Measurements from ENCODE around the gene CDH4. TPM values are rescaled to one million over a fixed set of nuclear protein-coding genes. Genes with fewer than 3 reads are reported as not detected.

The CDH4 gene
- polyA plus RNA-seq, 4 donors: 0.09 to 4.1 (median 0.25) TPM

DNA sequence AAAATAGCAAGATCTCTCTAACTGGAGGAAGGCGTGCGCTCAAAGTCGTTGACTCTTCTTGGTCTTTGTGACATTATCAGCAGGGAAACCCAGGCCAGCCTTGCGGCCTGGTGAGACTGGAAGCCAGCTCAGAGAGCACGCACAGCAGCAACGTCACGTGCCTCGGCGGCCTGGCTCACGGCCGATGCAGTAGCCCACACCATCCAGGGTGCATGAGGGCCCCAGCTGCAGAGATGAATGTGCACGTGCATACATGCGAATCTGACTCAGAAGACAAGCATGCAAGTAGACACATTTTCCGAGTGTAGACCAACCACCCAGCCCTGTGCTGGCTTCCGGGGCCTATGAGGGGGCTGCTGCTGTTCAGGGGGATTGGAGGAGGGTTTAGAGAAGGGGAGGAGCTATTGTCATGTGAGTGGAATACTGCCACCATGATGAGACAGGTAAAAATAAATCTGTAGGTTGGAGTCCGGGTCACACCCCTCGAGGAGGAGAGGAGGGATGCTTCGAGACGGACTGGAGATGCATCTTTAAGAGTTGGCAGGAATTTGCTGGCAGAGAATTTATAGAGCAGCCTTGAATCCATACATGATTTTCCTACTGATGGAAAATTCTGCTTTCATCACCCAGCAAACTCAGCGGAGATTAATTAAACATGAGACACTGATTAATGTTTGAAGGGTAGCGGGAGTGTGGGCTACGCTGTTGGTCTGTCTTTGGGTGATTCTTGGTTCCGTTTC lies 388.2 kb downstream of the CDH4 start:
- no peaks in the 10 kb centered on the region for H3K9me3 ChIP-seq (ENCODE audit: control insufficient read depth in 2 of 2, insufficient read depth in 1 of 2, low read depth in 1 of 2, low read length in 1 of 2)
- WGBS, 3 donors: 70 to 76% (median 75%) methylated on average over 22 to 23 of the region's 23 CpGs
- H3K27ac ChIP-seq (ENCODE audit: low read depth in 1 of 3, low read length in 2 of 3): no peak overlapping the region
- no peak overlapping the region for H3K4me3 ChIP-seq (ENCODE audit: low read depth in 1 of 3, low read length in 3 of 3)
- no peaks in the 10 kb centered on the region for H3K36me3 ChIP-seq (ENCODE audit: control insufficient read depth in 3 of 3, insufficient read depth in 2 of 3, low read depth in 1 of 3, low read length in 3 of 3)
- FAIRE-seq (no peak), DNase-seq (no peak)
- peaks cover 0 to 6% (median 0%) of the 10 kb centered on the region in 3 donors for H3K27me3 ChIP-seq (ENCODE audit: control insufficient read depth in 3 of 3, insufficient read depth in 3 of 3, low read length in 3 of 3)
- no peaks in the 10 kb centered on the region for H3K4me1 ChIP-seq (ENCODE audit: control insufficient read depth in 3 of 3, insufficient read depth in 2 of 3, low read depth in 1 of 3, low read length in 2 of 3)

GRCh38 chr20:61640871-61641245 lies 388.8 kb downstream of the CDH4 start:
- 67 to 74% (median 69%) methylated on average over 9 to 11 of the region's 11 CpGs for WGBS, 3 donors
- no peak for FAIRE-seq
- Histone ChIP-seq H3K27me3 (ENCODE audit: control insufficient read depth in 3 of 3, insufficient read depth in 3 of 3, low read length in 3 of 3) (peaks cover 0 to 6% (median 0%) of the 10 kb centered on the region in 3 donors), H3K36me3 (ENCODE audit: control insufficient read depth in 3 of 3, insufficient read depth in 2 of 3, low read depth in 1 of 3, low read length in 3 of 3) (no peaks in the 10 kb centered on the region), H3K4me3 (ENCODE audit: low read depth in 1 of 3, low read length in 3 of 3) (no peak overlapping the region), H3K27ac (ENCODE audit: low read depth in 1 of 3, low read length in 2 of 3) (no peak overlapping the region), H3K9me3 (ENCODE audit: control insufficient read depth in 2 of 2, insufficient read depth in 1 of 2, low read depth in 1 of 2, low read length in 1 of 2) (no peaks in the 10 kb centered on the region), H3K4me1 (ENCODE audit: control insufficient read depth in 3 of 3, insufficient read depth in 2 of 3, low read depth in 1 of 3, low read length in 2 of 3) (no peaks in the 10 kb centered on the region)
- DNase-seq: no peak

DNA sequence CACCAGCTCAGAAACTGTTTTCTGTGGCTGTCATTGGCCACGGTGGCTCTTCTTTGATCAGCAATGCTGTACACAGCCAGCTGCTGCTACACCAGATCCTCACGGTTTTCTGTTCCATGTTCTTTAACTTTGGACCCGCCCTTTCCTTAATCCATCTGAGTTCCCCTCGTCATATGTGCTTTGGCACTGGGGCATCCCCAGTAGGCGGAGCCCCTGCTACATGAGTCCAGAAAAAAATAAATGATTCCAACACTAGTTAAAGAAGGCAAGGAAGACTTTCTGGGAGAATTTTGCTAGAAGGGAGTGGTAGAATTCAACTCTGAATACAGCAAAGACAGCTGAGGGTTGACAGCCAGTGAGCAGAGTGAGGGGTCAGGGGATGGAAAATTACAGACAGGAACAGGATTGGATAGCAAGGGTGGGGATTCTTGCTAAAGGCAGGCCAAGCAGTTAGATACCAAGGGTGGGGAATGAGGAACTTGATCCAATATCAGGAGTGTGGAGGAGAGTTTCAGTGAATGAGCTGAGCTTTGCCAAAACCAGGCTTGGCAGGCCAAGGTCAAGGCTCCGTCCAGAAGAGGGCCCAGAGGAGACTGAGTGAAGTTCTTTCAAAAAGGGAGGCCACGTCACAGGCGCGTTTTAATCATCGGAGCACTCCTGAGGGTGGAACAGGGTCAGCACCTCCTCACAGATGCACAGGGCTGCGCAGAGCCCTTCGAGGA lies 391.8 kb downstream of the CDH4 start:
- FAIRE-seq (no peak), DNase-seq (no peak)
- Histone ChIP-seq H3K36me3 (ENCODE audit: control insufficient read depth in 3 of 3, insufficient read depth in 2 of 3, low read depth in 1 of 3, low read length in 3 of 3) (no peaks in the 10 kb centered on the region), H3K9me3 (ENCODE audit: control insufficient read depth in 2 of 2, insufficient read depth in 1 of 2, low read depth in 1 of 2, low read length in 1 of 2) (no peaks in the 10 kb centered on the region), H3K4me1 (ENCODE audit: control insufficient read depth in 3 of 3, insufficient read depth in 2 of 3, low read depth in 1 of 3, low read length in 2 of 3) (no peaks in the 10 kb centered on the region), H3K27me3 (ENCODE audit: control insufficient read depth in 3 of 3, insufficient read depth in 3 of 3, low read length in 3 of 3) (peaks cover 0 to 5% (median 0%) of the 10 kb centered on the region in 3 donors), H3K27ac (ENCODE audit: low read depth in 1 of 3, low read length in 2 of 3) (no peak overlapping the region), H3K4me3 (ENCODE audit: low read depth in 1 of 3, low read length in 3 of 3) (no peak overlapping the region)
- 75 to 86% (median 75%) methylated on average over 12 of the region's 12 CpGs for WGBS, 3 donors

DNA sequence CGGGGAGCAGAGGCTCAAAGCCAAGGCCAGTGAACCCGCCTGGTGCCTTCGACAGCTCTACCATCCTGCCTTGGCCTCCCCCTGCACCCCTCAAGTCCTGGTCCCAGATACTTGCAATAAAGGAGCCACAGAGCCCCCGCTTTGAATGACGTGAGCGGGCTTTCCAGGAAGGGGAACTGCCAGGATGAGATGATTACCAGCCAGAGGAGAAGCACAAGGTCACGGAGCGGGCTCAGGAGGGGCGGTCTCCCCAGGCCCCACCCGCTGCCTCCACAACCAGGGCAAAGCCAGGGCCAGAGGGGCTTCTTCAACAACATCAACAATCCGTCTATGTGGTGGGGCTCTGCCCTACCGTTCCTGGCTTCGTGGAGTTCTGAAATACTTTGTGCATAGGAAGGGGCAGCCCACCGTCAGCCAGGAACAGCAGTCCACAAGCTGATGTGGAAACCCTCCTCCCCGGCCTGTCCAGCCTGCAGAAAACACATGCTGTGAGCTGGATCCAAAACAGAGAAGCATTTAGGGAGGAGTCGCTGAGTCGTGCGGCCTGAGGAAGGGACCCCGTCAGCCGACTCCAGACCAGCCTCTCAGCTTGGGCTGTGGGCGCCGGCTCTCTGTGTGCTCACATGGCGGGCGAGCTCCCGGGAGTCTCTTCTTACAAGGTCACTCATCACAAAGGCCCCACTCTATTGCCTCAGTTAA lies 392.5 kb downstream of the CDH4 start:
- Histone ChIP-seq H3K27ac (ENCODE audit: low read depth in 1 of 3, low read length in 2 of 3) (no peak overlapping the region), H3K4me1 (ENCODE audit: control insufficient read depth in 3 of 3, insufficient read depth in 2 of 3, low read depth in 1 of 3, low read length in 2 of 3) (no peaks in the 10 kb centered on the region), H3K4me3 (ENCODE audit: low read depth in 1 of 3, low read length in 3 of 3) (no peak overlapping the region), H3K27me3 (ENCODE audit: control insufficient read depth in 3 of 3, insufficient read depth in 3 of 3, low read length in 3 of 3) (peaks cover 0 to 3% (median 0%) of the 10 kb centered on the region in 3 donors), H3K36me3 (ENCODE audit: control insufficient read depth in 3 of 3, insufficient read depth in 2 of 3, low read depth in 1 of 3, low read length in 3 of 3) (no peaks in the 10 kb centered on the region), H3K9me3 (ENCODE audit: control insufficient read depth in 2 of 2, insufficient read depth in 1 of 2, low read depth in 1 of 2, low read length in 1 of 2) (no peaks in the 10 kb centered on the region)
- DNase-seq (no peak), FAIRE-seq (no peak)
- WGBS, 3 donors: 63 to 73% (median 68%) methylated on average over 25 of the region's 25 CpGs

- WGBS, 3 donors: 62 to 91% (median 69%) methylated on average over 1 of the region's 1 CpG
- Histone ChIP-seq H3K4me1 (ENCODE audit: control insufficient read depth in 3 of 3, insufficient read depth in 2 of 3, low read depth in 1 of 3, low read length in 2 of 3) (no peaks in the 10 kb centered on the region), H3K27me3 (ENCODE audit: control insufficient read depth in 3 of 3, insufficient read depth in 3 of 3, low read length in 3 of 3) (peaks cover 0 to 3% (median 0%) of the 10 kb centered on the region in 3 donors), H3K4me3 (ENCODE audit: low read depth in 1 of 3, low read length in 3 of 3) (no peak overlapping the region), H3K36me3 (ENCODE audit: control insufficient read depth in 3 of 3, insufficient read depth in 2 of 3, low read depth in 1 of 3, low read length in 3 of 3) (no peaks in the 10 kb centered on the region), H3K27ac (ENCODE audit: low read depth in 1 of 3, low read length in 2 of 3) (no peak overlapping the region), H3K9me3 (ENCODE audit: control insufficient read depth in 2 of 2, insufficient read depth in 1 of 2, low read depth in 1 of 2, low read length in 1 of 2) (no peaks in the 10 kb centered on the region)
- DNase-seq (no peak), FAIRE-seq (no peak)
Measured at GRCh38 chr20:61645732-61646131, 393.7 kb downstream of the CDH4 start.

DNA sequence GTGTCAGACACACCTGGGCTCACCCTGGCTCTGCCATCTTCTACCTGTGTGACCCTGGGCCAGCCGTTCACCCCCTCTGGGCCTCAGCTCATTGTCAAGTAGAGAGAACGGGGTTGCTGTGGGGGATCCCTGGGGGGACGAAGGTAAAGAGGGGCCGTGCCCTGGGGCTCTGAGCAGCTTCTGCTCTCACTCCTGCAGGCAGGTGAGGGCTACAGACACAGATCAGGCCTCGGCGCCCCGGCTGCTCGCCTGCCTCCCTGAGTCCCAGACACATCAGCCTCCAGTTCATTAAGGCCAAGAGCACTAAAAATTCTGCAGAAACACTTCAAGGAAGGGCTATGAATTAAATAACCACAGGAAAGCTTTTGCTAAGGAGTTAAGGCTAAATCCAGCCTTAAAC lies 394.4 kb downstream of the CDH4 start:
- Histone ChIP-seq H3K4me3 (ENCODE audit: low read depth in 1 of 3, low read length in 3 of 3) (no peak overlapping the region), H3K36me3 (ENCODE audit: control insufficient read depth in 3 of 3, insufficient read depth in 2 of 3, low read depth in 1 of 3, low read length in 3 of 3) (no peaks in the 10 kb centered on the region), H3K27ac (ENCODE audit: low read depth in 1 of 3, low read length in 2 of 3) (no peak overlapping the region), H3K27me3 (ENCODE audit: control insufficient read depth in 3 of 3, insufficient read depth in 3 of 3, low read length in 3 of 3) (peaks cover 0 to 3% (median 0%) of the 10 kb centered on the region in 3 donors), H3K4me1 (ENCODE audit: control insufficient read depth in 3 of 3, insufficient read depth in 2 of 3, low read depth in 1 of 3, low read length in 2 of 3) (no peaks in the 10 kb centered on the region), H3K9me3 (ENCODE audit: control insufficient read depth in 2 of 2, insufficient read depth in 1 of 2, low read depth in 1 of 2, low read length in 1 of 2) (no peaks in the 10 kb centered on the region)
- DNase-seq: no peak
- no peak for FAIRE-seq
- WGBS, 3 donors: 83 to 87% (median 85%) methylated on average over 8 of the region's 8 CpGs

- DNase-seq (no peak), FAIRE-seq (no peak)
- no peak overlapping the region for H3K27ac ChIP-seq (ENCODE audit: low read depth in 1 of 3, low read length in 2 of 3)
- WGBS, 3 donors: 63 to 73% (median 64%) methylated on average over 8 of the region's 8 CpGs
- H3K4me3 ChIP-seq (ENCODE audit: low read depth in 1 of 3, low read length in 3 of 3): no peak overlapping the region
- H3K36me3 ChIP-seq (ENCODE audit: control insufficient read depth in 3 of 3, insufficient read depth in 2 of 3, low read depth in 1 of 3, low read length in 3 of 3): no peaks in the 10 kb centered on the region
- peaks cover 0 to 3% (median 0%) of the 10 kb centered on the region in 3 donors for H3K27me3 ChIP-seq (ENCODE audit: control insufficient read depth in 3 of 3, insufficient read depth in 3 of 3, low read length in 3 of 3)
- H3K9me3 ChIP-seq (ENCODE audit: control insufficient read depth in 2 of 2, insufficient read depth in 1 of 2, low read depth in 1 of 2, low read length in 1 of 2): no peaks in the 10 kb centered on the region
- H3K4me1 ChIP-seq (ENCODE audit: control insufficient read depth in 3 of 3, insufficient read depth in 2 of 3, low read depth in 1 of 3, low read length in 2 of 3): no peaks in the 10 kb centered on the region
Measured at GRCh38 chr20:61646986-61647385, 394.9 kb downstream of the CDH4 start.

DNA sequence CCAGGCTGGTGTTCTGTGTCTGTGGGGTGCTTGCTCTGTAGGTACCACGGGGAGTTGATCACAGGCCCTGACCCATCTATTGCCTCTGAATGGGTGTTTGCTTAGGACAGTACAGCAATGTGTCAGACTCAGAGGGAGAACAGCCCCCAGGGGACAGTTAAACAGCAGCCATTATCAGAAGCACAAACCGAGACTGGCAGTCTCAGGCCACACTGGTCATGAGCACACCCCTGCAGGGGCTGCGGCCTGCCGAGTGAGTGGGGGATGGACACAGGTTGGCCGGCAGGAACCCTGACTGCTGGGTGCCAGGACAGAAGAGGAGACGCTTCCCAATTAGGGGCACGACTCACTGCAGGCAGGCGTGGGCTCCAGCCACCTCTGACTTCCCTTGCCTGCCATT lies 395.6 kb downstream of the CDH4 start:
- FAIRE-seq: no peak
- no peaks in the 10 kb centered on the region for H3K36me3 ChIP-seq (ENCODE audit: control insufficient read depth in 3 of 3, insufficient read depth in 2 of 3, low read depth in 1 of 3, low read length in 3 of 3)
- H3K27me3 ChIP-seq (ENCODE audit: control insufficient read depth in 3 of 3, insufficient read depth in 3 of 3, low read length in 3 of 3): peaks cover 0 to 3% (median 0%) of the 10 kb centered on the region in 3 donors

More for the DNA sequence above, 395.6 kb downstream of the CDH4 start:
- no peak for DNase-seq
- Histone ChIP-seq H3K27ac (ENCODE audit: low read depth in 1 of 3, low read length in 2 of 3) (no peak overlapping the region), H3K4me1 (ENCODE audit: control insufficient read depth in 3 of 3, insufficient read depth in 2 of 3, low read depth in 1 of 3, low read length in 2 of 3) (no peaks in the 10 kb centered on the region), H3K4me3 (ENCODE audit: low read depth in 1 of 3, low read length in 3 of 3) (no peak overlapping the region), H3K9me3 (ENCODE audit: control insufficient read depth in 2 of 2, insufficient read depth in 1 of 2, low read depth in 1 of 2, low read length in 1 of 2) (no peaks in the 10 kb centered on the region)
- WGBS, 3 donors: 54 to 61% (median 55%) methylated on average over 8 of the region's 8 CpGs
